Measurements from ENCODE around the gene MGST3. TPM values are rescaled to one million over a fixed set of nuclear protein-coding genes. Genes with fewer than 3 reads are reported as not detected.
"Not testable (repeated sequence)": the region's sequence is repeated elsewhere in the genome, so short reads cannot be mapped to it uniquely, and the experiment has no call there.

Gene MGST3
- total RNA-seq, 1 experiment from 2014 or later: 103 TPM

GRCh38 chr1:165679282-165680036 lies 48.4 kb downstream of the MGST3 start:
- Histone ChIP-seq H3K4me1 (ENCODE audit: control insufficient read depth, insufficient read depth, low read length) (no peaks in the 10 kb centered on the region), H3K4me3 (ENCODE audit: low read depth in 2 of 2, low read length in 2 of 2) (no peak overlapping the region), H3K27me3 (ENCODE audit: control insufficient read depth, insufficient read depth, low read length) (no peaks in the 10 kb centered on the region), H3K36me3 (ENCODE audit: control insufficient read depth, insufficient read depth, low read length) (peaks cover 4% of the 10 kb centered on the region; the same call in 1 of the 2 replicates), H3K27ac (ENCODE audit: low read length) (no peak overlapping the region), H3K9me3 (ENCODE audit: control insufficient read depth, insufficient read depth, low read depth, low read length) (no peaks in the 10 kb centered on the region)
- intact Hi-C loops (cut with micrococcal nuclease; ENCODE audit: unreplicated experiment): no loop called here
- no peak for DNase-seq (ENCODE audit: low read depth, low spot score)
- in situ Hi-C loops (cut with HindIII; ENCODE audit: low pct_unique_long_range_greater_than_20kb, low sequenced_read_pairs): no loop called here
- BruUV-seq (replicated peaks): no TSS peak
- no peak for ATAC-seq
- CTCF ChIA-PET: no interaction called here
- TF ChIP-seq CTCF (IDR thresholded peaks at IDR 0.05) (peak; percentile 16; the same call in 1 of the 2 replicates), POLR2AphosphoS5 (IDR thresholded peaks at IDR 0.05; ENCODE audit: low read depth, low read length) (no peak)
- POLR2A ChIA-PET: no interaction called here

- CTCF ChIA-PET: no interaction called here
- in situ Hi-C loops (cut with HindIII; ENCODE audit: low pct_unique_long_range_greater_than_20kb, low sequenced_read_pairs): no loop called here
- H3K27ac ChIP-seq (ENCODE audit: low read length): no peak overlapping the region
These were observed 49.3 kb downstream of the MGST3 start for GRCh38 chr1:165680303-165680702.

GRCh38 chr1:165680773-165681172 lies 49.7 kb downstream of the MGST3 start:
- POLR2A ChIA-PET; H3K36me3 ChIP-seq (ENCODE audit: control insufficient read depth, insufficient read depth, low read length); H3K27me3 ChIP-seq (ENCODE audit: control insufficient read depth, insufficient read depth, low read length); H3K27ac ChIP-seq (ENCODE audit: low read length); intact Hi-C loops (cut with micrococcal nuclease; ENCODE audit: unreplicated experiment); ATAC-seq; DNase-seq (ENCODE audit: low read depth, low spot score); H3K9me3 ChIP-seq (ENCODE audit: control insufficient read depth, insufficient read depth, low read depth, low read length); H3K4me3 ChIP-seq (ENCODE audit: low read depth in 2 of 2, low read length in 2 of 2); BruUV-seq (replicated peaks); H3K4me1 ChIP-seq (ENCODE audit: control insufficient read depth, insufficient read depth, low read length); CTCF ChIA-PET; in situ Hi-C loops (cut with HindIII; ENCODE audit: low pct_unique_long_range_greater_than_20kb, low sequenced_read_pairs): not testable (repeated sequence)

More at GRCh38 chr1:165680303-165680702, 49.3 kb downstream of the MGST3 start:
- Histone ChIP-seq H3K9me3 (ENCODE audit: control insufficient read depth, insufficient read depth, low read depth, low read length) (no peaks in the 10 kb centered on the region), H3K36me3 (ENCODE audit: control insufficient read depth, insufficient read depth, low read length) (peaks cover 4% of the 10 kb centered on the region; the same call in 1 of the 2 replicates), H3K27me3 (ENCODE audit: control insufficient read depth, insufficient read depth, low read length) (no peaks in the 10 kb centered on the region), H3K4me1 (ENCODE audit: control insufficient read depth, insufficient read depth, low read length) (no peaks in the 10 kb centered on the region), H3K4me3 (ENCODE audit: low read depth in 2 of 2, low read length in 2 of 2) (no peak overlapping the region)
- intact Hi-C loops (cut with micrococcal nuclease; ENCODE audit: unreplicated experiment): no loop called here
- ATAC-seq (no peak), DNase-seq (ENCODE audit: low read depth, low spot score) (no peak)
- no TSS peak for BruUV-seq (replicated peaks)
- POLR2A ChIA-PET: no interaction called here
- TF ChIP-seq SIN3A (IDR thresholded peaks at IDR 0.05; ENCODE audit: borderline replicate concordance, insufficient read depth, low read depth, low read length): no peak
- no peak for TF ChIP-seq CTCF (IDR thresholded peaks at IDR 0.05)
- no peak for TF ChIP-seq POLR2AphosphoS5 (IDR thresholded peaks at IDR 0.05; ENCODE audit: low read depth, low read length)
- no peak for TF ChIP-seq REST (IDR thresholded peaks at IDR 0.05; ENCODE audit: insufficient read depth in 1 of 2, low read depth in 2 of 2, low read length in 1 of 2)
- no peak for TF ChIP-seq TCF7L2 (IDR thresholded peaks at IDR 0.05; ENCODE audit: low read depth, low read length)

All from Panc1 (cell line).